ENCODE results near the gene ERCC1. TPM values are rescaled to one million over a fixed set of nuclear protein-coding genes. Genes with fewer than 3 reads are reported as not detected.
A peak's percentile ranks its signal among the peaks of the same experiment; 100 is the strongest.
"Not testable (repeated sequence)": the region's sequence is repeated elsewhere in the genome, so short reads cannot be mapped to it uniquely, and the experiment has no call there.

The ERCC1 gene
- total and polyA plus RNA-seq, 8 donors = 7.8 to 79.3 (median 49.5) TPM

DNA sequence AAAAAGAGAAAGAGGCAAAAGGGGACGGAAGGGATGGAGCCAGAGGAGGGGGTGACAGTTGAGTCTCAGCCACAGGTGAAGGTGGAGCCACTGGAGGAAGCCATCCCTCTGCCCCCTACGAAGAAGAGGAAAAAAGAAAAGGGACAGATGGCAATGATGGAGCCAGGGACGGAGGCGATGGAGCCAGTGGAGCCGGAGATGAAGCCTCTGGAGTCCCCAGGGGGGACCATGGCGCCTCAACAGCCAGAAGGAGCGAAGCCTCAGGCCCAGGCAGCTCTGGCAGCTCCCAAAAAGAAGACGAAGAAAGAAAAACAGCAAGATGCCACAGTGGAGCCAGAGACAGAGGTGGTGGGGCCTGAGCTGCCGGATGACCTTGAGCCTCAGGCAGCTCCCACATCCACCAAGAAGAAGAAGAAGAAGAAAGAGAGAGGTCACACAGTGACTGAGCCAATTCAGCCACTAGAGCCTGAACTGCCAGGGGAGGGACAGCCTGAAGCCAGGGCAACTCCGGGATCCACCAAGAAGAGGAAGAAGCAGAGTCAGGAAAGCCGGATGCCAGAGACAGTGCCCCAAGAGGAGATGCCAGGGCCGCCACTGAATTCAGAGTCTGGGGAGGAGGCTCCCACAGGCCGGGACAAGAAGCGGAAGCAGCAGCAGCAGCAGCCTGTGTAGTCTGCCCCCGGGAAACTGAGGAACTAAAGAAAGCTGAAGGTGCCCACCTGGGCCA, 14.7 kb downstream of the ERCC1 start:
- 86 to 91% (median 89%) methylated on average over 15 of the region's 15 CpGs for WGBS, 5 donors
- no peak for DNase-seq

DNA sequence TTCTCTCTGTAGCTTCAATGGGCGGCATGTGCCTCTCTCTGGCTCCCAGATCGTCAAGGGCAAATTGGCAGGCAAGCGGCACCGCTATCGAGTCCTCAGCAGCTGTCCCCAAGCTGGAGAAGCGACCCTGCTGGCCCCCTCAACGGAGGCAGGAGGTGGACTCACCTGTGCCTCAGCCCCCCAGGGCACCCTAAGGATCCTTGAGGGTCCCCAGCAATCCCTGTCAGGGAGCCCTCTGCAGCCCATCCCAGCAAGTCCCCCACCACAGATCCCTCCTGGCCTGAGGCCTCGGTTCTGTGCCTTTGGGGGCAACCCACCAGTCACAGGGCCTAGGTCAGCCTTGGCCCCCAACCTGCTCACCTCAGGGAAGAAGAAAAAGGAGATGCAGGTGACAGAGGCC, 15.6 kb downstream of the ERCC1 start:
- Histone ChIP-seq H3K4me1 (peaks cover 28 to 46% (median 39%) of the 10 kb centered on the region in 4 donors), H3K4me3 (no peak overlapping the region), H3K27ac (no peak overlapping the region), H3K27me3 (peaks cover 0 to 20% (median 13%) of the 10 kb centered on the region in 3 donors), H3K9me3 (no peaks in the 10 kb centered on the region), H3K36me3 (peaks cover 5 to 37% (median 23%) of the 10 kb centered on the region in 4 donors)
- DNase-seq = no peak
- intact Hi-C loops (cut with DNase I; ENCODE audit: low total_unique reads) = no loop called here
- TF ChIP-seq, protein P1, sequence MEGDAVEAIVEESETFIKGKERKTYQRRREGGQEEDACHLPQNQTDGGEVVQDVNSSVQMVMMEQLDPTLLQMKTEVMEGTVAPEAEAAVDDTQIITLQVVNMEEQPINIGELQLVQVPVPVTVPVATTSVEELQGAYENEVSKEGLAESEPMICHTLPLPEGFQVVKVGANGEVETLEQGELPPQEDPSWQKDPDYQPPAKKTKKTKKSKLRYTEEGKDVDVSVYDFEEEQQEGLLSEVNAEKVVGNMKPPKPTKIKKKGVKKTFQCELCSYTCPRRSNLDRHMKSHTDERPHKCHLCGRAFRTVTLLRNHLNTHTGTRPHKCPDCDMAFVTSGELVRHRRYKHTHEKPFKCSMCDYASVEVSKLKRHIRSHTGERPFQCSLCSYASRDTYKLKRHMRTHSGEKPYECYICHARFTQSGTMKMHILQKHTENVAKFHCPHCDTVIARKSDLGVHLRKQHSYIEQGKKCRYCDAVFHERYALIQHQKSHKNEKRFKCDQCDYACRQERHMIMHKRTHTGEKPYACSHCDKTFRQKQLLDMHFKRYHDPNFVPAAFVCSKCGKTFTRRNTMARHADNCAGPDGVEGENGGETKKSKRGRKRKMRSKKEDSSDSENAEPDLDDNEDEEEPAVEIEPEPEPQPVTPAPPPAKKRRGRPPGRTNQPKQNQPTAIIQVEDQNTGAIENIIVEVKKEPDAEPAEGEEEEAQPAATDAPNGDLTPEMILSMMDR (IDR thresholded peaks at IDR 0.05) = no peak
- no peak for TF ChIP-seq EP300 (IDR thresholded peaks at IDR 0.05)
- 83 to 92% (median 84%) methylated on average over 7 to 8 of the region's 8 CpGs for WGBS, 5 donors

More for the DNA sequence above, 14.7 kb downstream of the ERCC1 start:
- H3K4me1 ChIP-seq = peaks cover 19 to 38% (median 31%) of the 10 kb centered on the region in 4 donors
- intact Hi-C loops (cut with DNase I; ENCODE audit: low total_unique reads) = no loop called here
- H3K27ac ChIP-seq = no peak overlapping the region
- TF ChIP-seq, protein P1 (IDR thresholded peaks at IDR 0.05) = no peak
- no peak for TF ChIP-seq POLR2A (IDR thresholded peaks at IDR 0.05)
- TF ChIP-seq EP300 (IDR thresholded peaks at IDR 0.05) = no peak
- TF ChIP-seq POLR2AphosphoS5 (IDR thresholded peaks at IDR 0.05) = no peak
- H3K9me3 ChIP-seq = no peaks in the 10 kb centered on the region
- peaks cover 12 to 46% (median 32%) of the 10 kb centered on the region in 4 donors for H3K36me3 ChIP-seq
- H3K4me3 ChIP-seq = no peak overlapping the region
- peaks cover 0 to 11% (median 9%) of the 10 kb centered on the region in 3 donors for H3K27me3 ChIP-seq

DNA sequence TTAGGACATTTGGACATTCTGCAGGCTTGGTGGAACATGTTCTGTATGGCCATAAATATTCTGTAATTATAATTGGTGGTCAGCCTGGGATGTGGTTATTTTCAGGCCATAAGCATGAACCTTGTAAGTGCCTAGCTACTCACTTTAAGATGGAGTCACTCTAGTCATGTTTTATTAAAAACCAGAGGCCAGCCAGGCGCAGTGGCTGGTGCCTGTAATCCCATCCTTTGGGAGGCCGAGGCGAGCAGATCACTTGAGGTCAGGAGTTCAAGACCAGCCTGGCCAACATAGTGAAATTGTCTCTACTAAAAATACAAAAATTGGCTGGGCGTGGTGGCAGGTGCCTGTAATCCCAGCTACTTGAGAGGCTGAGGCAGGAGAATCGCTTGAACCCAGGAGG, 16.1 kb downstream of the ERCC1 start:
- H3K4me3 ChIP-seq = peak overlapping the region in 2 of 4 donors; percentile 81 to 87
- peaks cover 0 to 32% (median 18%) of the 10 kb centered on the region in 4 donors for H3K36me3 ChIP-seq
- H3K9me3 ChIP-seq; H3K27ac ChIP-seq; intact Hi-C loops (cut with DNase I; ENCODE audit: low total_unique reads); DNase-seq: not testable (repeated sequence)
- WGBS, 5 donors = 67 to 79% (median 76%) methylated on average over 5 of the region's 5 CpGs
- peaks cover 0 to 24% (median 13%) of the 10 kb centered on the region in 3 donors for H3K27me3 ChIP-seq
- peaks cover 32 to 52% (median 43%) of the 10 kb centered on the region in 4 donors for H3K4me1 ChIP-seq

DNA sequence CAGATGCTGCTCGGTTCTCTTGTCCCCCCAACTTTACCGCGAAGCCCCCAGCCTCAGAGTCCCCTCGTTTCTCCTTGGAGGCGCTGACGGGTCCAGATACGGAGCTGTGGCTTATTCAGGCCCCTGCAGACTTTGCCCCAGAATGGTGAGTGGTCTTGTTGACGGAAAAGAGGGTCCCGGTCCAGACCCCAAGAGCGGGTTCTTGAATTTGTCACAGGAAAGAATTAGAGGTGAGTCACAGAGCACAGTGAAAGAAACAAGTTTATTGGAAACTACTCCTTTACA, 16.7 kb downstream of the ERCC1 start:
- intact Hi-C loops (cut with DNase I; ENCODE audit: low total_unique reads) = no loop called here
- Histone ChIP-seq H3K4me3 (peak overlapping the region; percentile 65 to 87 (median 80)), H3K4me1 (peaks cover 35 to 57% (median 48%) of the 10 kb centered on the region in 4 donors), H3K36me3 (peaks cover 0 to 26% (median 13%) of the 10 kb centered on the region in 4 donors), H3K9me3 (no peaks in the 10 kb centered on the region), H3K27ac (peak overlapping the region in 2 of 5 donors; percentile 89 to 91), H3K27me3 (peaks cover 0 to 28% (median 13%) of the 10 kb centered on the region in 3 donors)
- WGBS, 5 donors = 1 to 3% (median 1%) methylated on average over 7 to 10 of the region's 10 CpGs
- no peak for TF ChIP-seq POLR2AphosphoS5 (IDR thresholded peaks at IDR 0.05)
- DNase-seq = no peak

DNA sequence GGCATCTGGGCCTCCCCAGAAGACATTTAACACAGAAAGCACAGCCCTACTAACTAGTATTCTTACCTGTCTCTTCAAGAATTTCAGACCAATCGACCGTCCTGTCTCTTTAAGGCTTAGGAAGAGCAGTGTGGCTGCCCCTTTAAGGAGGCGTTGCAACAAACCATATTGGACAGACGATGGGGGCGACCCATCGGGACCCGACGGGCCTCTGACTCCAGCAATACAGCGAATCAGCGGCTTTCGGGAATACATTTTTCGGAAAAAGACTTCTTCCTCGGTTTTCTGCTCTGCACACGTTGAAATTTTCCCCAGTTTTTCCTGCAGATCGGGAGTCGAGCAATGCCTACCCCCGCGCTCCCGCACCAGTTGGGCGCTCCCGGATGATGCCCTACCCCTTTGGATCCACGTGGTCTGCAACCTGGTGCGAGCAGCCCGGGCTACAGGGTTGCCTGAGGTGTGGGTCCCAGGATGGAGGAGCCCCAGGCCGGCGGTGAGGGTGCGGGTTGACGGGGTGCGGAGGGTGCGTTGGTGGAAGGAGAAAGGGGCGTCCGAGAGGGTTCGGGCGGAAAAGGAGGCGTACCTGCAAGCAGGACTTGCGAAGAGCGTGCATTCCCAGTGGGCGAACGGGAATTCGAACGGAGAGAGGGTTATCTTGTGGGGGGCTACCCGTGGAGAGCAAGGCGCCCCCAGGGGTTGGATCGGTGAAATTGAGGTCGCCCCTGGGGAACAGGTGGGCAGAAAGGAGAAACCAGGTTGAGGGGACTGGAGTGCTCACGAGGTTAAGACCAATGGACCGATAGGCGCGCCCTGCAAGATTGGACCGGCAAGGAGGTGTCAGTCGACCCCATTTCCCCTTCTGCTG, 17.3 kb downstream of the ERCC1 start, which contains the start of gene POLR1G:
Gene POLR1G, plus strand, starts transcription at position 419 of the 865 bp plus-strand sequence. Its CDS starts 53 bp downstream, at position 472.
- WGBS, 5 donors = 0 to 1% (median 0%) methylated on average over 50 to 51 of the region's 51 CpGs
- peaks cover 0 to 25% (median 12%) of the 10 kb centered on the region in 4 donors for H3K36me3 ChIP-seq
- intact Hi-C loops (cut with DNase I; ENCODE audit: low total_unique reads) = no loop called here
- TF ChIP-seq POLR2A (IDR thresholded peaks at IDR 0.05) = no peak
- peak; percentile 2 to 62 (median 8) for TF ChIP-seq POLR2AphosphoS5 (IDR thresholded peaks at IDR 0.05)
- TF ChIP-seq, protein P1 (IDR thresholded peaks at IDR 0.05) = peak in 1 of 7 experiments; percentile 9
- no peak for TF ChIP-seq EP300 (IDR thresholded peaks at IDR 0.05)
- peak; percentile 78 to 92 for DNase-seq
- H3K4me1 ChIP-seq = peaks cover 35 to 57% (median 49%) of the 10 kb centered on the region in 4 donors
- H3K27me3 ChIP-seq = peaks cover 0 to 28% (median 13%) of the 10 kb centered on the region in 3 donors
- peak within 1 kb of the TSS; percentile 89 to 98 (median 91) for H3K27ac ChIP-seq
- peak within 1 kb of the TSS; percentile 65 to 87 (median 80) for H3K4me3 ChIP-seq
- no peaks in the 10 kb centered on the region for H3K9me3 ChIP-seq

Data from stomach (tissue), 9 donors.